ENCODE measurements around the gene UNC119. TPM values are rescaled to one million over a fixed set of nuclear protein-coding genes. Genes with fewer than 3 reads are reported as not detected.

UNC119 gene
- total and polyA plus RNA-seq, 2 of the 13 experiments (the other 11 are each of a cell fraction or from before 2014, with no cell fraction given), result 10.4 to 63.1 TPM

DNA sequence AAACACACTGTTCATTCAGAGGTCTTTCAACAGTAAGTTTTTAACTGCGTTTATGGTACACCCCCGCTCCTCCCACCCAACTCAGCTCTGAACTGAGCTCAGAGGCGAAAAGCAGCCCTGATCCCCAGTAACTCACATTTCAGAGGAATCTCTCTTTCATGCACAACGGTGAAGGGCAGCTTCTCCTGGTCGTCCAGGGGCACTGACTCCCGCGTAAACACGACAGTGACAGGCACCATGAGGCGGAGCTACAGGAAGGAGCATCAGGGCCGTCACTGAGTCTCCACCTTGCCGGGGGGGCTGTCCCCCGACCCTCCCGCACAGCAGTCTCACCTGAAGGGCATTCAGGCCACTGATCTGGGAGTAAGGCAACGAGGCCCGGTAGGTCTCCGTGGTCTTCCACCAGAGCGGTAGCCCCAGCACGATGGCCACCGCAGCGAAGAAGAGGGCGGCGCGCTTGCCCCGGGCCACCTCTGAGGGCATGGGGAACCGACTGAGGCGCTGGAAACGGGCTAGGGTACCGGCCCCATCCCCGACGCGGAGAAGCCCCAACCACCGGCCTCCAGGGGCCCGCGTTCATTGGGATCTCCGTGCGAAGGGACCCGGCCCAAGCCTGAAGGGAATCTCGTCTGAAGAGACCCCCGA is 18.4 kb upstream of the UNC119 start (continued):
- no peak for TF ChIP-seq RBM22 (optimal IDR thresholded peaks at IDR 0.05; ENCODE audit: low read length)
- TF ChIP-seq YEATS4 (CRISPR knock-in tag; IDR thresholded peaks at IDR 0.05; ENCODE audit: borderline replicate concordance), result no peak; the same call in 1 of the 2 replicates
- TF ChIP-seq ZBTB3 (CRISPR knock-in tag; IDR thresholded peaks at IDR 0.05; ENCODE audit: borderline replicate concordance, low read depth), result no peak
- TF ChIP-seq CEBPB (IDR thresholded peaks at IDR 0.05; ENCODE audit: borderline replicate concordance, low read depth, low read length), result no peak
- no peak for TF ChIP-seq SIX4 (CRISPR knock-in tag; IDR thresholded peaks at IDR 0.05)
- no peak for TF ChIP-seq NFKBIZ (CRISPR knock-in tag; IDR thresholded peaks at IDR 0.05)
- TF ChIP-seq ZNF557 (CRISPR knock-in tag; IDR thresholded peaks at IDR 0.05), result no peak
- TF ChIP-seq, protein P1, sequence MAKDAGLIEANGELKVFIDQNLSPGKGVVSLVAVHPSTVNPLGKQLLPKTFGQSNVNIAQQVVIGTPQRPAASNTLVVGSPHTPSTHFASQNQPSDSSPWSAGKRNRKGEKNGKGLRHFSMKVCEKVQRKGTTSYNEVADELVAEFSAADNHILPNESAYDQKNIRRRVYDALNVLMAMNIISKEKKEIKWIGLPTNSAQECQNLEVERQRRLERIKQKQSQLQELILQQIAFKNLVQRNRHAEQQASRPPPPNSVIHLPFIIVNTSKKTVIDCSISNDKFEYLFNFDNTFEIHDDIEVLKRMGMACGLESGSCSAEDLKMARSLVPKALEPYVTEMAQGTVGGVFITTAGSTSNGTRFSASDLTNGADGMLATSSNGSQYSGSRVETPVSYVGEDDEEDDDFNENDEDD (CRISPR knock-in tag; IDR thresholded peaks at IDR 0.05; ENCODE audit: borderline replicate concordance), result peak; percentile 55; the same call in 1 of the 2 replicates
- no peak for TF ChIP-seq GZF1 (CRISPR knock-in tag; IDR thresholded peaks at IDR 0.05)
- no peak for TF ChIP-seq HCFC1 (IDR thresholded peaks at IDR 0.05; ENCODE audit: low read depth, low read length)
- no peak for TF ChIP-seq ZNF878 (CRISPR knock-in tag; IDR thresholded peaks at IDR 0.05)

DNA sequence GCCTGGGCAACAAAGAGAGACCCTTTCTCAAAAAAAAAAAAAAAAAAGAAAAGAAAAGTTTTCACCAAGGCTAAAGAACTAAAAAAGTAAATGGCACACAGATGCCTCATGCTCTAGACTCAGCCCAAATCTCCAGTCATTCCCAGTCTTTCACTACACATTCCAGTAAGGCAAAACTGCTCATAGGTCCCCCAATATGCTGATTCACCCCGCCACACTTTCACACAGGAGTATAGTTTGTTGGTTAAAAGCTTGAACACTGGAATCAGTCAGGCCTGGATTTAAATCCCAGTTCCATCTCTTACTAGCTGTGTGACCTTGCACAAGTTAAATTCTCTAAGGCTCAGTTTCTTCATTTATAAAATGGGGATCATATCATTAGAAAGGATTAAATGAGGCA is 17.0 kb upstream of the UNC119 start:
- Histone ChIP-seq H3K27ac (ENCODE audit: extremely low read length, insufficient read depth, low read length) (no peak overlapping the region), H3K4me2 (ENCODE audit: low read depth, low read length) (peak overlapping the region; percentile 89), H3K27me3 (ENCODE audit: control insufficient read depth in 1 of 2, insufficient read depth in 2 of 2, low read length in 2 of 2) (no peaks in the 10 kb centered on the region), H3K36me3 (replicated peaks in 1 of 2; ENCODE audit: control insufficient read depth in 1 of 2, insufficient read depth in 2 of 2, low read length in 2 of 2) (peaks cover 0 to 11% of the 10 kb centered on the region in 2 experiments; a peak in 4 of 5 replicates), H3K4me3 (replicated peaks in 1 of 3; ENCODE audit: insufficient read depth in 1 of 3, low read depth in 2 of 3, low read length in 3 of 3) (no peak overlapping the region), H4K20me1 (ENCODE audit: insufficient read depth, low read length) (no peaks in the 10 kb centered on the region), H3K79me2 (ENCODE audit: insufficient read depth, low read length) (peaks cover 14% of the 10 kb centered on the region), H2AFZ (ENCODE audit: low read length) (no peak overlapping the region), H3K4me1 (ENCODE audit: insufficient read depth, low read length) (peaks cover 37% of the 10 kb centered on the region), H3K9me3 (ENCODE audit: low read length) (no peaks in the 10 kb centered on the region), H3K9ac (ENCODE audit: insufficient read depth, low read depth, low read length) (no peak overlapping the region)
- in situ Hi-C loops (cut with HindIII; ENCODE audit: extremely low pct_ligation_motif_present, low pct_unique_long_range_greater_than_20kb) (no loop called here), intact Hi-C loops (cut with micrococcal nuclease; ENCODE audit: unreplicated experiment) (no loop called here)
- ChIA-PET POLR2A (interaction anchor here (1.5 kb wide), 1 partner anchor 141 kb away, joined by 4 read pairs; no protein-coding TSS in a partner anchor), CTCF (ENCODE audit: low intra/inter-chr PET ratio, low total read pairs) (no interaction called here)
- DNase-seq (ENCODE audit: low spot score), result no peak
- FAIRE-seq, result no peak
- ATAC-seq, result no peak
- 100% methylated on average over 1 of the region's 1 CpG for WGBS (ENCODE audit: low lambda C conversion rate)
- BruUV-seq (replicated peaks), result TSS peak; percentile 61
- no peak for TF ChIP-seq RNF2 (conservative IDR thresholded peaks at IDR 0.05; ENCODE audit: low read depth)
- no peak for TF ChIP-seq SAP130 (CRISPR knock-in tag; IDR thresholded peaks at IDR 0.05; ENCODE audit: low read depth)
- TF ChIP-seq ZNF17 (CRISPR knock-in tag; IDR thresholded peaks at IDR 0.05), result no peak
- no peak for TF ChIP-seq CAMTA2 (CRISPR knock-in tag; IDR thresholded peaks at IDR 0.05; ENCODE audit: borderline replicate concordance)
- no peak for TF ChIP-seq MLLT10 (CRISPR knock-in tag; IDR thresholded peaks at IDR 0.05)
- TF ChIP-seq ZBTB1 (CRISPR knock-in tag; IDR thresholded peaks at IDR 0.05; ENCODE audit: borderline replicate concordance), result no peak
- TF ChIP-seq ZBTB3 (CRISPR knock-in tag; IDR thresholded peaks at IDR 0.05; ENCODE audit: borderline replicate concordance, low read depth), result no peak
- TF ChIP-seq, protein P2, sequence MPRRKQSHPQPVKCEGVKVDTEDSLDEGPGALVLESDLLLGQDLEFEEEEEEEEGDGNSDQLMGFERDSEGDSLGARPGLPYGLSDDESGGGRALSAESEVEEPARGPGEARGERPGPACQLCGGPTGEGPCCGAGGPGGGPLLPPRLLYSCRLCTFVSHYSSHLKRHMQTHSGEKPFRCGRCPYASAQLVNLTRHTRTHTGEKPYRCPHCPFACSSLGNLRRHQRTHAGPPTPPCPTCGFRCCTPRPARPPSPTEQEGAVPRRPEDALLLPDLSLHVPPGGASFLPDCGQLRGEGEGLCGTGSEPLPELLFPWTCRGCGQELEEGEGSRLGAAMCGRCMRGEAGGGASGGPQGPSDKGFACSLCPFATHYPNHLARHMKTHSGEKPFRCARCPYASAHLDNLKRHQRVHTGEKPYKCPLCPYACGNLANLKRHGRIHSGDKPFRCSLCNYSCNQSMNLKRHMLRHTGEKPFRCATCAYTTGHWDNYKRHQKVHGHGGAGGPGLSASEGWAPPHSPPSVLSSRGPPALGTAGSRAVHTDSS (CRISPR knock-in tag; conservative IDR thresholded peaks at IDR 0.05), result no peak
- TF ChIP-seq HNRNPH1 (optimal IDR thresholded peaks at IDR 0.05; ENCODE audit: low read depth, low read length), result no peak
- TF ChIP-seq PAX8 (CRISPR knock-in tag; IDR thresholded peaks at IDR 0.05; ENCODE audit: borderline replicate concordance), result no peak
